Chondrocyte (in vitro differentiated cells): Measurements from ENCODE around the gene FEZF2. TPM values are rescaled to one million over a fixed set of nuclear protein-coding genes. Genes with fewer than 3 reads are reported as not detected.

Source experiments
- DNase-seq: peaks from one replicate; pipeline ENCODE4 v3.0.0; 2021; ENCODE audit warnings: mixed read lengths, low spot score
- H3K27ac Mint-ChIP-seq: one replicate; pipeline ENCODE4 v1.8.0; 2021; ENCODE audit warnings: mild to moderate bottlenecking, moderate library complexity, mixed read lengths; ENCODE audit not compliant: unreplicated experiment
- H3K27me3 Mint-ChIP-seq: 2 replicates; pipeline ENCODE4 v1.8.0; 2021; ENCODE audit warnings: low read depth, mixed read lengths
- H3K36me3 Mint-ChIP-seq: 2 replicates; pipeline ENCODE4 v1.8.0; 2021; ENCODE audit warnings: low read depth, mixed read lengths
- H3K4me1 Mint-ChIP-seq: 2 replicates; pipeline ENCODE4 v1.8.0; 2021; ENCODE audit warnings: low read depth, mild to moderate bottlenecking, mixed read lengths
- H3K4me3 Mint-ChIP-seq: one replicate; pipeline ENCODE4 v1.8.0; 2021; ENCODE audit warnings: mild to moderate bottlenecking, moderate library complexity, mixed read lengths; ENCODE audit not compliant: unreplicated experiment
- H3K9me3 Mint-ChIP-seq: 2 replicates; pipeline ENCODE4 v1.8.0; 2021; ENCODE audit warnings: low read depth, mixed read lengths
- CTCF ChIP-seq: fragments of 200-600 bp; sonication (generic); IDR thresholded peaks from 2 replicates; pipeline ENCODE4 v1.5.0; 2021; ENCODE audit warnings: antibody characterized with exemption, mild to moderate bottlenecking, moderate library complexity
- total RNA-seq: library from RNA; stranded (reverse); gene quantifications from 3 replicates; pipeline ENCODE4 v1.2.1, GENCODE V29; 2021

The FEZF2 gene
- total RNA-seq, 1 donor from 2014 or later, result not detected

DNA sequence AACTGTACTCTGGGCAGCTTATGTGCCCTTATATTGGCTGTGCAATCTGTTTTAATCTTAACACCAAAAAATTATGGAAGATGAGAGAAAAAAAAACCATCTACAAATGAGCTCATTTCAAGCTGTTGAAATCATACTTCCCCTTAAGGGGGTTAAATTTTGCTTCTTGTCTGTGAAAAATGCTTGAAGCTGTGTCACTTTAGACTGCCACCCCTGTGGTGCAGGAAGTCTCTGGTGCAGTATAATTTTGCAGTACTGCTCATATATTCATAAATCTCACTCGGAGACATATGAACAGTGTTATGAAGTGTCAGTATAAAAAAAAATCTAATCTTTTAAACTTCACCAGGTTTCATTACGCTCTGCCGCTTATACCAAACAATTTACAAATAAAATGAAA is 30.4 kb upstream of the FEZF2 start:
- Mint-ChIP-seq H3K27me3 (peaks cover 35% of the 10 kb centered on the region), H3K4me3 (no peak overlapping the region), H3K4me1 (no peaks in the 10 kb centered on the region), H3K36me3 (no peaks in the 10 kb centered on the region), H3K27ac (no peak overlapping the region), H3K9me3 (no peaks in the 10 kb centered on the region)
- no peak for DNase-seq
- no peak for TF ChIP-seq CTCF

DNA sequence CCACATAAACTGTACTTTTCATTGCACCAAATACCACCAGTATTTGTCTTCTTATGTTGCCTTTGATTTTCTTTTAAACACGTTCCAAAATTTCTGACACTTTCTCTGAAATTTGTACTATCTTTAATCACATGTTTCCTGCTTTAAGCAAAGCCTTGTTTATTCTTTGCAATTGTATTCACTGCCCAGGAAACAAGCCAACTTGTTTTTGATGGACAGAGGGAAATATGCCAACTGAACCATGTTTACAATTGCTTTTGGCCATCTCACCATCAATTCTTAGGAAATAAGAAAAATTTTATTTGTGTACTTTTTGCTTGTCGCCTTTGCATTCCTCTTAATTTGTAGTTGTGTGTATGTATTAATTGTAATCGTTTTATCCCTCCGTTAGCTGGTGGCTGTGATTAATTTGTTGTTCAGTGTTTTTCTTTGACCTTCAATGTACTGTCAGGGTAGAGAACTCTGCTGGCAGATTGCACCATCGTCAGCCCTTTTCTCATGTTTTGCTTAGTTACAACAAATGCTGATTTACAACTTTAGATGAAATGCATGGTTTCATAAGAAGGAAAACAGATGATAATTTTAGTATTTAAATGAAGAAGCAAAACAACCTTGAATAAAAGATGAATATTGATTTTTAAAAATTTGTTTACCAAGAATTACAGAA is 19.4 kb upstream of the FEZF2 start:
- DNase-seq, result no peak
- no peak overlapping the region for H3K27ac Mint-ChIP-seq
- H3K9me3 Mint-ChIP-seq, result no peaks in the 10 kb centered on the region
- H3K36me3 Mint-ChIP-seq, result no peaks in the 10 kb centered on the region
- TF ChIP-seq CTCF, result no peak
- H3K4me3 Mint-ChIP-seq, result no peak overlapping the region
- no peaks in the 10 kb centered on the region for H3K4me1 Mint-ChIP-seq
- H3K27me3 Mint-ChIP-seq, result peaks cover 49% of the 10 kb centered on the region

- H3K27me3 Mint-ChIP-seq, result peaks cover 61% of the 10 kb centered on the region
- no peaks in the 10 kb centered on the region for H3K9me3 Mint-ChIP-seq
- H3K27ac Mint-ChIP-seq, result no peak overlapping the region
- no peak for DNase-seq
- H3K36me3 Mint-ChIP-seq, result no peaks in the 10 kb centered on the region
- no peak for TF ChIP-seq CTCF
- no peaks in the 10 kb centered on the region for H3K4me1 Mint-ChIP-seq
- no peak overlapping the region for H3K4me3 Mint-ChIP-seq
Observed at GRCh38 chr3:62387251-62387650, 13.9 kb upstream of the FEZF2 start.

GRCh38 chr3:62379321-62379798 is 6.0 kb upstream of the FEZF2 start:
- peaks cover 9% of the 10 kb centered on the region for H3K4me1 Mint-ChIP-seq
- peaks cover 2% of the 10 kb centered on the region for H3K36me3 Mint-ChIP-seq
- no peak for DNase-seq
- no peak for TF ChIP-seq CTCF
- peaks cover 86% of the 10 kb centered on the region for H3K27me3 Mint-ChIP-seq
- no peak overlapping the region for H3K4me3 Mint-ChIP-seq
- H3K27ac Mint-ChIP-seq, result no peak overlapping the region
- H3K9me3 Mint-ChIP-seq, result no peaks in the 10 kb centered on the region

GRCh38 chr3:62378921-62379320 is 5.6 kb upstream of the FEZF2 start:
- no peak overlapping the region for H3K4me3 Mint-ChIP-seq
- no peak for TF ChIP-seq CTCF
- H3K36me3 Mint-ChIP-seq, result peaks cover 2% of the 10 kb centered on the region
- H3K27me3 Mint-ChIP-seq, result peaks cover 90% of the 10 kb centered on the region
- H3K4me1 Mint-ChIP-seq, result peaks cover 13% of the 10 kb centered on the region
- no peaks in the 10 kb centered on the region for H3K9me3 Mint-ChIP-seq
- H3K27ac Mint-ChIP-seq, result no peak overlapping the region
- no peak for DNase-seq
